Ovary (tissue), 9 donors: Measurements from ENCODE around the gene NKD2. TPM values are rescaled to one million over a fixed set of nuclear protein-coding genes. Genes with fewer than 3 reads are reported as not detected.

Source experiments
- DNase-seq, 5 donors: peaks; one replicate each; pipeline ENCODE4 v3.0.0-alpha.2; 2019 to 2020
- H3K27ac ChIP-seq, 2 donors: fragments of 200-600 bp; one replicate each; pipeline versions ENCODE4 v1.5.1 to v1.8.0; 2019 to 2022
- H3K27me3 ChIP-seq: fragments of 200-600 bp; one replicate; pipeline ENCODE4 v1.8.0; 2022
- H3K36me3 ChIP-seq: fragments of 200-600 bp; sonication (generic); one replicate; pipeline ENCODE4 v1.5.1; 2019
- H3K4me1 ChIP-seq: one replicate; pipeline ENCODE4 v1.8.1; 2013; ENCODE audit warnings: mild to moderate bottlenecking, moderate library complexity; ENCODE audit not compliant: insufficient read depth
- H3K4me3 ChIP-seq: fragments of 200-600 bp; sonication (generic); one replicate; pipeline ENCODE4 v1.5.1; 2017
- H3K9me3 ChIP-seq, 2 donors: fragments of 200-600 bp in 1 of 2; sonication (generic) in 1 of 2; one replicate each; pipeline versions ENCODE4 v1.5.1 to v1.8.1; 2013 to 2019; ENCODE audit warnings: mild to moderate bottlenecking in 1 of 2, moderate library complexity in 1 of 2
- EP300 ChIP-seq: sonication (generic); formaldehyde crosslinking; IDR thresholded peaks from one replicate; pipeline ENCODE4 v1.6.1; 2017; ENCODE audit warnings: antibody characterized with exemption
- POLR2A ChIP-seq: fragments of 450-650 bp; IDR thresholded peaks from one replicate; pipeline ENCODE4 v1.6.1; 2017; ENCODE audit warnings: antibody characterized with exemption, mild to moderate bottlenecking, moderate library complexity
- WGBS, 3 donors: extraction: QIAGEN DNeasy Blood & Tissue Kit in 1 of 3; methylation state at CpG; one replicate each; pipeline versions ENCODE4 v1.1.5 to v1.1.7; 2013 to 2017; 5-methylcytosine and 5-hydroxymethylcytosine counted together
- intact Hi-C, 4 donors: fragments of 100-400 bp; cut with DNase I; formaldehyde crosslinking; loops; one replicate each; pipeline versions ENCODE4 v1.11.0 to v1.15.1; 2022 to 2023
- polyA plus RNA-seq, 2 donors: library from polyadenylated mRNA; stranded (reverse); fragments of 200-250 nt in 1 of 2; fragments of 350-450 nt in 1 of 2; fragmentation: Illumina TruSeq in 1 of 2; extraction: RNeasy Lipid Tissue Mini Kit (QIAGEN cat#74804) in 1 of 2; gene quantifications; one replicate each; pipeline ENCODE4 v1.2.3, GENCODE V29; 2013 to 2014
- total RNA-seq, 7 donors: library from RNA; depleted of rRNA in 2 of 7; stranded (reverse); fragments of >200 nt in 2 of 7; fragmentation: NEBNext Ultra II Directional in 3 of 7; extraction: Animal tissue kit (Norgen Biotek cat#: 25700) in 3 of 7; gene quantifications; one replicate each; pipeline versions ENCODE4 v1.1.0 to v1.2.4, GENCODE V29; 2016 to 2023
- TF ChIP-seq, protein P1 (sequence below), 3 donors: fragments of 450-650 bp in 2 of 3; fragments of 200-600 bp in 1 of 3; IDR thresholded peaks; one replicate each; pipeline versions ENCODE4 v1.5.1 to v1.8.0; 2016 to 2022; ENCODE audit warnings: antibody characterized with exemption in 3 of 3, mild to moderate bottlenecking in 1 of 3
- donor health status: DM: no; HTN: no; CAD: no; lungs with moderate emphysema.
- donor health status: DM: no; HTN: no; CAD: no.
- donor health status: Bipolar disorder and iron deficiency.
- donor health status: DM: yes; HTN: yes; CAD: no.
- donor health status: DM: no; HTN: no; CAD: no.
- donor health status: DM: yes; HTN: yes; CAD: no.

NKD2 gene
- total and polyA plus RNA-seq, 9 donors, result 0.33 to 17.2 (median 1.4) TPM; not detected in 1

DNA sequence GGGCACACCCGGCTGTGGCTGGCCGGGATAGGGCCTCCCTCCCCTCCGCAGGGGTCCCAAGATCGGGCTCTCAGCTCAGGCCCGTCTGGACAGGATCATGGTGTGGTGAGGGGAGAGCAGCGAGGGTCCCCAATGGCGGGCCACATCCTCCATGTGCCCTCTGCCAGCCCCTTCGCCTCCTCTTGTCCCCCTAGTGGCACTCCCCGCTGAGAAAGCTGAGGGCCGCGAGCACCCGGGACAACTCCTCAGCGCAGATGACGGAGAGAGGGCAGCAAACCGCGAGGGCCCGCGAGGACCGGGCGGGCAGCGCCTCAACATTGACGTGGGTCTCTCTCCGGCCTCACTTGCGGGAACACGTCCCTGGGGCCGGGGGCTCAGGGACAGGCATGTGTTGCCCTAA lies 24.6 kb downstream of the NKD2 start:
- Histone ChIP-seq H3K4me3 (no peak overlapping the region), H3K4me1 (no peaks in the 10 kb centered on the region), H3K9me3 (no peaks in the 10 kb centered on the region), H3K36me3 (no peaks in the 10 kb centered on the region), H3K27ac (no peak overlapping the region), H3K27me3 (no peaks in the 10 kb centered on the region)
- intact Hi-C loops, result no loop called here
- TF ChIP-seq EP300 (no peak), POLR2A (no peak)
- TF ChIP-seq, protein P1, sequence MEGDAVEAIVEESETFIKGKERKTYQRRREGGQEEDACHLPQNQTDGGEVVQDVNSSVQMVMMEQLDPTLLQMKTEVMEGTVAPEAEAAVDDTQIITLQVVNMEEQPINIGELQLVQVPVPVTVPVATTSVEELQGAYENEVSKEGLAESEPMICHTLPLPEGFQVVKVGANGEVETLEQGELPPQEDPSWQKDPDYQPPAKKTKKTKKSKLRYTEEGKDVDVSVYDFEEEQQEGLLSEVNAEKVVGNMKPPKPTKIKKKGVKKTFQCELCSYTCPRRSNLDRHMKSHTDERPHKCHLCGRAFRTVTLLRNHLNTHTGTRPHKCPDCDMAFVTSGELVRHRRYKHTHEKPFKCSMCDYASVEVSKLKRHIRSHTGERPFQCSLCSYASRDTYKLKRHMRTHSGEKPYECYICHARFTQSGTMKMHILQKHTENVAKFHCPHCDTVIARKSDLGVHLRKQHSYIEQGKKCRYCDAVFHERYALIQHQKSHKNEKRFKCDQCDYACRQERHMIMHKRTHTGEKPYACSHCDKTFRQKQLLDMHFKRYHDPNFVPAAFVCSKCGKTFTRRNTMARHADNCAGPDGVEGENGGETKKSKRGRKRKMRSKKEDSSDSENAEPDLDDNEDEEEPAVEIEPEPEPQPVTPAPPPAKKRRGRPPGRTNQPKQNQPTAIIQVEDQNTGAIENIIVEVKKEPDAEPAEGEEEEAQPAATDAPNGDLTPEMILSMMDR (IDR thresholded peaks at IDR 0.05), result no peak
- peak in 1 of 5 donors; percentile 15 for DNase-seq
- 93 to 95% (median 93%) methylated on average over 23 to 26 of the region's 26 CpGs for WGBS, 3 donors

DNA sequence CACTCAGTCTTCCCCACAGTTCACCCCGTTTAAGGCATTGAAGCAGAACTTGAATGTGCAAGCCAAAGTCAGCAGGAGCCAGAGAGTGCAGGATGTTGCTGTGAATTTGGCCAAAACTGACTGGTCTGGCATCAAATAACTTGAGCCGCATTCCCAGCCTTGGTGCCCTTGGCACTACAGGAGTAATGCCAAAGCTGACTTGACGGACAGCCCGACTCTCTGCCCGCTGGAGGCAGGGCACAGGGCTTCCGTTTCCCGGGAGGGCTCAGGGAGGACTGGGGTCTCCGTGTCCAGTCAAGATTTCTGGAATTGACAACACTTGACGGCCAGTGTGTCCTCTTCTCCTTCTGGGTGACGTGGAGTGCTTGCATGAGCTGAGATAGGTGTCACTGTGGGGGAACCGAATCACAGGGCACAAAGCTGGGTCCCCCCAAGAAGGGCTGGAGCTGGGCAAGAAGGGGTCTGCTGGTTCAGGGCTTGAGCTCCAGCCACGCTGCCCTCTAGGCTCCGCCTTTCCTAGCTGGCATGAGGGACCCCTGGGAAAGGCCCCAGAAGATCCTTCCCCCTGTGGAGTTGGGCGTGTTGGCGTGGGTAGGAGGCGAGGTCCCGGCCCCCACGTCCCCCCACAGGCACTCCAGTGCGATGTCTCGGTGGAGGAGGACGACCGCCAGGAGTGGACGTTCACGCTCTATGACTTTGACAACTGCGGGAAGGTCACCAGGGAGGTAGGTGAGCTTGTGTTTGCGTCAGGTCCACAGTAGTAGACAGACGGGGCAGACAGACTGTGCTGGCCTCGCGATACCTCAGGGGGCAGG lies 25.2 kb downstream of the NKD2 start:
- 86 to 90% (median 88%) methylated on average over 29 of the region's 29 CpGs for WGBS, 3 donors
- no peak overlapping the region for H3K4me3 ChIP-seq
- no peaks in the 10 kb centered on the region for H3K36me3 ChIP-seq
- peak in 1 of 5 donors; percentile 8 for DNase-seq
- H3K9me3 ChIP-seq, result no peaks in the 10 kb centered on the region
- intact Hi-C loops, result no loop called here
- no peaks in the 10 kb centered on the region for H3K4me1 ChIP-seq
- TF ChIP-seq, protein P1 (IDR thresholded peaks at IDR 0.05), result no peak
- TF ChIP-seq POLR2A (no peak), EP300 (no peak)
- H3K27me3 ChIP-seq, result no peaks in the 10 kb centered on the region
- no peak overlapping the region for H3K27ac ChIP-seq

DNA sequence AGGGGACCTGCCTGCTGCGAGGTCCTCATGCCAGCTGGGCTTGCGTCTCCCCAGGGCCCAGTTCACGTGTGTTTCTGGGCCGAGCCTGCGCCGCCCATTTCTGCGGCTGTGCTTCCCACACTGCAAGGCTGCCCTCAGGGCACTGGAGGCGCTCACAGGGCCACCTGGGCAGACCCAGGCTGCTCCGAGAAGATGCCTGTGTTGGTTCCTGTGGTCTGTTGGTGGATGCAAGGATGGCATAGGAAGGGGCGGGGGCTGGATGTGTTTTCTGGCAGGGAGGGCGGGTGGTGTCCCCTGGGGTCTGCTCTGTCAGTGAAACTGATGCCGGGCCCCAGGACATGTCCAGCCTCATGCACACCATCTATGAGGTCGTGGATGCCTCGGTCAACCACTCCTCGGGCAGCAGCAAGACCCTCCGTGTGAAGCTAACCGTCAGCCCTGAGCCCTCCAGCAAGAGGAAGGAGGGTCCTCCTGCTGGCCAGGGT lies 25.9 kb downstream of the NKD2 start:
- Histone ChIP-seq H3K9me3 (no peaks in the 10 kb centered on the region), H3K4me3 (no peak overlapping the region), H3K36me3 (no peaks in the 10 kb centered on the region), H3K4me1 (no peaks in the 10 kb centered on the region), H3K27ac (no peak overlapping the region), H3K27me3 (no peaks in the 10 kb centered on the region)
- WGBS, 3 donors, result 94% methylated on average over 17 of the region's 17 CpGs
- no peak for TF ChIP-seq POLR2A
- TF ChIP-seq, protein P1 (IDR thresholded peaks at IDR 0.05), result no peak
- no peak for TF ChIP-seq EP300
- intact Hi-C loops, result no loop called here
- DNase-seq, result peak in 1 of 5 donors; percentile 4

DNA sequence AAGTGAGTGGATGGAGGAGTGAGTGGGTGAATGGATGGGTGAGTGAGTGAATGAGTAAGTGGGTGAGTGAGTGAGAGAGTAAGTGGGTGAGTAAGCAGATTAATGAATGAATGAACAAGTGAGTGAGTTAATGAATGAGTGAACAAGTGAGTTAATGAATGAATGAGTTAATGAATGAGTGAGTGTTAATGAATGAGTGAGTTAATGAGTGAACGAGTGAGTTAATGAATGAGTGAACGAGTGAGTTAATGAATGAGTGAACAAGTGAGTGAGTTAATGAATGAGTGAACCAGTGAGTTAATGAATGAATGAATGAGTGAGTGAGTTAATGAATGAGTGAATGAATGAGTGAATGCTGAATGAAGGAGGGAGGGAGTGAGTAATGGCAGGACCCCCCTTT lies 26.4 kb downstream of the NKD2 start:
- Histone ChIP-seq H3K4me3 (no peak overlapping the region), H3K27ac (no peak overlapping the region), H3K36me3 (no peaks in the 10 kb centered on the region), H3K9me3 (no peaks in the 10 kb centered on the region), H3K4me1 (no peaks in the 10 kb centered on the region), H3K27me3 (no peaks in the 10 kb centered on the region)
- TF ChIP-seq POLR2A (no peak), EP300 (no peak)
- TF ChIP-seq, protein P1 (IDR thresholded peaks at IDR 0.05), result no peak
- intact Hi-C loops, result no loop called here
- DNase-seq, result no peak
- WGBS, 3 donors, result 91 to 94% (median 93%) methylated on average over 2 of the region's 2 CpGs
